GM10248 (cell line): ENCODE results near the gene TNFSF9.

Experiments
- CTCF ChIA-PET: fragments of 300-600 bp; sonication (Branson Sonifier 250); formaldehyde crosslinking; extraction: SDS; loops from one replicate; lab custom pipeline; 2021; ENCODE audit warnings: antibody characterized with exemption; lab: Yijun Ruan, JAX
- POLR2A ChIA-PET: fragments of 350-650 bp; sonication (Branson Sonifier 250); formaldehyde crosslinking; extraction: SDS; loops from one replicate; lab custom pipeline; 2020; ENCODE audit warnings: antibody characterized with exemption; lab: Yijun Ruan, JAX
- DNase-seq: peaks from one replicate; pipeline ENCODE4 v3.0.0; 2012; ENCODE audit errors: extremely low spot score
- TF ChIP-seq, protein P1 (sequence below): IDR thresholded peaks from 2 replicates; pipeline ENCODE4 v1.5.1; 2012; ENCODE audit warnings: mild to moderate bottlenecking, low read depth; ENCODE audit errors: extremely low read depth, missing control alignments, control extremely low read depth

The TNFSF9 gene

DNA sequence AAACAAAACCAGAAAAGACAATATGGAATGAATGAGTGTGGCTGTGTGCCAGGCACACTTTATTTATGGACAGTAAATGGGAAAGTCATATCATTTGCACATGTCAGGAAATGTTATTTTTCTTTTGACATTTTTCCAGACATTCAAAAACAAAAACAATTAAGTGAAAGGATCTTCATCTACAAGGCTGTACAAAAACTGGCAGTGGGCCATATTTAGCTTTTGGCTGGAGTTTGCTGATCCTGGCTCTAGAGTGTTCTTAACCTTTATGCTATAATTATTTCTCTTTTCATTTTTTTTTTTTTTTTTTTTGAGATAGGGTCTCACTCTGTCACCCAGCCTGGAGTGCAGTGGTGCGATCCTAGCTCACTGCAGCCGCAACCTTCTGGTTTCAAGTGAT is 6.5 kb upstream of the TNFSF9 start:
- ChIA-PET POLR2A (interaction anchor here (0.6 kb wide), 1 partner anchor 837 kb away, joined by 6 read pairs; no protein-coding TSS in a partner anchor), CTCF (no interaction called here)
- DNase-seq, result no peak
- TF ChIP-seq, protein P1, sequence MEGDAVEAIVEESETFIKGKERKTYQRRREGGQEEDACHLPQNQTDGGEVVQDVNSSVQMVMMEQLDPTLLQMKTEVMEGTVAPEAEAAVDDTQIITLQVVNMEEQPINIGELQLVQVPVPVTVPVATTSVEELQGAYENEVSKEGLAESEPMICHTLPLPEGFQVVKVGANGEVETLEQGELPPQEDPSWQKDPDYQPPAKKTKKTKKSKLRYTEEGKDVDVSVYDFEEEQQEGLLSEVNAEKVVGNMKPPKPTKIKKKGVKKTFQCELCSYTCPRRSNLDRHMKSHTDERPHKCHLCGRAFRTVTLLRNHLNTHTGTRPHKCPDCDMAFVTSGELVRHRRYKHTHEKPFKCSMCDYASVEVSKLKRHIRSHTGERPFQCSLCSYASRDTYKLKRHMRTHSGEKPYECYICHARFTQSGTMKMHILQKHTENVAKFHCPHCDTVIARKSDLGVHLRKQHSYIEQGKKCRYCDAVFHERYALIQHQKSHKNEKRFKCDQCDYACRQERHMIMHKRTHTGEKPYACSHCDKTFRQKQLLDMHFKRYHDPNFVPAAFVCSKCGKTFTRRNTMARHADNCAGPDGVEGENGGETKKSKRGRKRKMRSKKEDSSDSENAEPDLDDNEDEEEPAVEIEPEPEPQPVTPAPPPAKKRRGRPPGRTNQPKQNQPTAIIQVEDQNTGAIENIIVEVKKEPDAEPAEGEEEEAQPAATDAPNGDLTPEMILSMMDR, result no peak

DNA sequence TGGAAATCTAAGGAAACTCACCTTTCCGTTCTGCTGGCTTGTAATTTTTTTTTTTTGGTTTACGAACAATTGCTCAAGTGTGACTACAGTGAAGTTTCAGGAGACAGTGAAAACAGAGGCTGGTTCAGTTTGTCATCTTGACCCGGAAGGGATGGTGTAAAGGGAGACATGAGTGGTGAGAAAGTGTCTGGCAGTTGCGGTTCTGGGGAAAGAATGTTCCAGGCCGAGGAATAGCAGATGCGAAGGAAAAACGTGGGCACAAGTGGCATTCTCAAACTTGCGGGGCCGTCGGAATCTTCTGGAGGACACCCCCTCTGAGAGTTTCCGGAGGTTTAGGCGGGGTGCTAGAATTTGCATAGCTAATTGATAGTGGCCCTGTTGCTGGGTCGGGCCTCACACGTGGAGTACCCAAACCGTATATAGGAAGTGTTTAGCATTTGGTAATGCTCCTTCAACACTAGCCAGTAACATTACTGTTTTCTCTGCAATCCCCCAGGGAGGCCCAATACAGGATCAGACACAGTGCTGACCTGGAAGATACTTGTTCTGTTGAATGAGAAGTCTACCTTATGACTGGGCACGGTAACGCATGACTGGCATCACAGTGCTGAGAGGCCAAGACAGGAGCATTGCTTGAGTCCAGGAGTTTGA is 2.8 kb upstream of the TNFSF9 start:
- peak; percentile 75 for DNase-seq
- TF ChIP-seq, protein P1, result no peak
- ChIA-PET CTCF (interaction anchor here (0.7 to 1.1 kb wide), 2 partner anchors 11 to 20 kb away, joined by 3 to 10 read pairs; no protein-coding TSS in a partner anchor), POLR2A (interaction anchor here (0.6 to 1.0 kb wide), 6 partner anchors 8 to 60 kb away, joined by 3 to 10 read pairs (median 5); no protein-coding TSS in a partner anchor)

DNA sequence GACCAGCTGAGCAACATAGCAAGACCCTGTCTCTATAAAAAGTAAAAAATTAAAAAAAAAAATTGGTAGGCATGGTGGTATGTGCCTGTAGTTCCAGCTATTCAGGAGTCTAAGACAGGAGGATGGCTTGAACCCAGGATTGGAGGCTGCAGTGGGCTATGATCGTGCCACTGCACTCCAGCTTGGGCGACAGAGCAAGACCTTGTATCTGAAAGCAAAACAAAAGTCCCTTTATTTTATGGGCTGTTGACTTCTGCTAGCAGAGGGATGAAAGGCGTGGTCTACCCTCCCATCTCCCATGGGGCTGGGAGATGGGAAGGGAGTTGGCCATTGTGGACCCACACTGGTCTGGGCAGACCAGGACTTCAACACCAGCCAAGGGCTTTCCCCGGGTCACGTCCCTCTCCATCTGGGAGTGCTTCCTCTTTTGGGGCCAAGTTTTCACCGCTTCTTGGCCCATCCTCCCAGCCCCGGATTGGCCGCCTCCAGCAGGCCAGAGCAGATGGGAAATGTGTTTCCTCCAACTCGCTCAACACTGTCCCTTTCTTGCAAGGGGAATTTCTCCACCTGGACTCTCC is 2.2 kb upstream of the TNFSF9 start:
- peak; percentile 56 for DNase-seq
- CTCF ChIA-PET, result interaction anchor here (0.7 to 1.1 kb wide), 2 partner anchors 12 to 19 kb away, joined by 3 to 10 read pairs; no protein-coding TSS in a partner anchor
- TF ChIP-seq, protein P1, result no peak
- POLR2A ChIA-PET, result interaction anchor here (0.6 to 1.0 kb wide), 7 partner anchors 8 to 59 kb away, joined by 3 to 10 read pairs (median 6); no protein-coding TSS in a partner anchor

DNA sequence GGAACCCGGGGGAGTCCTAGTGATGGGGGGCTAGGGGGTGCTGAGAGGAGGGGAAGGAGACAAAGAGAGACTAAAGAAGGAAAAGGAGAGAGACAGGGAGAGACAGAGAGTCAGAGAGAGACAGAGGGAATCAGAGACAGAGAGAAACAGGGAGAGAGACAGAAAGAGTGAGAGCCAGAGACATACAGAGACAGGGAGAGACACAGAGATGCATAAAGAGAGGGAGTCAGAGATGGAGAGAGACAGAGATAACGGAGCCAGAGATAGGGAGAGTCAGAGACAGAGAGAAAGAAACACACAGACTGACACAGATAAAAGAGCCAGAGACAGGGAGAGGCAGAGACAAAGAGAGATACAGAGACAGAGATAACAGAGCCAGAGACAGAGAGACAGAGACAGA is 1.5 kb upstream of the TNFSF9 start:
- ChIA-PET POLR2A (interaction anchor here (1.0 kb wide), 1 partner anchor 57 kb away, joined by 3 read pairs; no protein-coding TSS in a partner anchor), CTCF (no interaction called here)
- DNase-seq, result no peak
- TF ChIP-seq, protein P1, result no peak

DNA sequence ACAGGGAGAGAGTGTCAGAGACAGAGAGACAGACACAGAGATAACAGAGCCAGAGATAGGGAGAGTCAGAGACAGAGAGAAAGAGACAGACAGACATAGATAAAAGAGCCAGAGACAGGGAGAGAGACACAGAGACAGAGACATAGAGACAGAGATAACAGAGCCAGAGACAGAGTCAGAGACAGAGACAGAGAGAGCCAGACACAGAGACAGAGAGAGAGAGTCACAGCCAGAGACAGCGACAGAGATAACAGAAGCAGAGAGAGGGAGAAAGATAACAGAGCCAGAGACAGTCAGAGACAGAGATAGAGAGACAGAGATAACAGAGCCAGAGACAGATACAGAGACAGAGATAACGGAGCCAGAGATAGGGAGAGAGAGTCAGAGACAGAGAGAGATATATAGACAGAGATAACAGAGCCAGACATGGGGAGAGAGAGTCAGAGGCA is 865 bp upstream of the TNFSF9 start:
- no peak for DNase-seq
- TF ChIP-seq, protein P1, result no peak
- ChIA-PET POLR2A (interaction anchor here (0.7 to 3.3 kb wide), 13 partner anchors 8 to 208 kb away, joined by 3 to 50 read pairs (median 7); partner anchors contain the start of genes CRB3 and GPR108), CTCF (no interaction called here)
